Stimulated activated CD4-positive, alpha-beta T cell treated with anti-CD3 and anti-CD28 coated beads, Interleukin-1b, Interleukin-23, amount 100 ng/mL, for 1 hour (primary cell): Measurements from ENCODE around the gene SEMA3E.

Experiments
- DNase-seq, 2 donors: peaks; one replicate each; pipeline ENCODE4 v3.0.0-alpha.2; 2020; ENCODE audit warnings: low read depth in 2 of 2

The SEMA3E gene

DNA sequence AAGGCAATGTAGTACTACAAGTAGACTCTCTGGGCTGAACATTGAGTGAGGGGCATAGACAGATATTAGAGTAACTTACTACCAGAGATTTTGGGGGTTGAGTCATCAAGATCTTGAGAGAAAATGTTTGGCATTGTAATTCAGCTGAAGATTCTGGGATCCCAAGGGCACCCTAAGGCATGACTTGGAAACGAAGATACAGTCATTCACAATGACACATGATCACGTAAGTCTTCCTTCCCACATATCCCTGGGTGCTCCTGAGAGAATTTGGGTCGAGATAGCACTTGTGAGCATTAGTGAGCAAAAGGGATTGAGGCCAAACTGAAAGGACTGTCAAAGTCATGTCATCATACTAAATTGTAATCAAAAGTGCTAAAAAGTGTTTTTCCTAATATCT, 293.8 kb downstream of the SEMA3E start:
- DNase-seq: no peak

DNA sequence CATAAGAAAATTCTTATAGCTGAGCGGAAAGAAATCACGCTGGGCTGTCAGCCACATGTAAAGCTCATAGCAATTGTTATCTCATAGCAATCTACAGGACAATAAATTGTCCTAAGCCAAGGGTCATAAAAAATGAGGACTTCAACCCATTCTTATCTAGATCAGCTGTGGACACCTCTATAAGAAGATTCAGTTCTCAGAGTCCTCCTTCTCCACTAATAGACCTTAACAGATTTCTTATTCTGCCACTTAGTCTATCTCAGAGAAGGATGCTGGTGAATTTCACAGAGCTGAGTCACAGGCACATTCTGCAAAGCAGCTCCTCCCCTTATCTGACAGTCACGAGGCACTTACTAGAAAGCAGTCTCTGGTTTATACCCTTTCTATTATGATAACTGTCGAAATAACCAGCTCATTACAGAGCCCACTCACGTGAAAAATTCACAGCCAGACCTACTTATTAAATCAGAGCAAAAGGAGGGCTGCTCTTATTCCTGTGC, 300.9 kb downstream of the SEMA3E start:
- DNase-seq: no peak

DNA sequence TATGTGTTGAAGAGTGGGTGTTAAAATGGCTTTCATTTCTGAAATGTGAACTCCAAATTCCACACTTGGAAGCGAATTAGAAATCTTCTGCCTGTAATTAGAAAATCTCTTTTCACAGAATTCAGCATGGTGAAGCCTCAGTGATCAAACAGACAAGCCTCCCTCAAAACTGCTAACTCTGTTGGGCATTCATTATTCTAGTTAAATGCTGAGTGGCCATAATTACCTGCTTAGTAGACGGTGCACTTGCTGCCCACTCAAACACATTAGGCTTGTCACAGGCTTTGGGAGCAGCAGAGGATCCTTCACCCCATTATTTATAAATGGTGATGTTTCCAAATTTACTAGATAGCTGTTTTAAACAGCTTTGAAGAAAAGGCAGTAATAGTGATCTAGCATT, 309.0 kb downstream of the SEMA3E start:
- DNase-seq: no peak

DNA sequence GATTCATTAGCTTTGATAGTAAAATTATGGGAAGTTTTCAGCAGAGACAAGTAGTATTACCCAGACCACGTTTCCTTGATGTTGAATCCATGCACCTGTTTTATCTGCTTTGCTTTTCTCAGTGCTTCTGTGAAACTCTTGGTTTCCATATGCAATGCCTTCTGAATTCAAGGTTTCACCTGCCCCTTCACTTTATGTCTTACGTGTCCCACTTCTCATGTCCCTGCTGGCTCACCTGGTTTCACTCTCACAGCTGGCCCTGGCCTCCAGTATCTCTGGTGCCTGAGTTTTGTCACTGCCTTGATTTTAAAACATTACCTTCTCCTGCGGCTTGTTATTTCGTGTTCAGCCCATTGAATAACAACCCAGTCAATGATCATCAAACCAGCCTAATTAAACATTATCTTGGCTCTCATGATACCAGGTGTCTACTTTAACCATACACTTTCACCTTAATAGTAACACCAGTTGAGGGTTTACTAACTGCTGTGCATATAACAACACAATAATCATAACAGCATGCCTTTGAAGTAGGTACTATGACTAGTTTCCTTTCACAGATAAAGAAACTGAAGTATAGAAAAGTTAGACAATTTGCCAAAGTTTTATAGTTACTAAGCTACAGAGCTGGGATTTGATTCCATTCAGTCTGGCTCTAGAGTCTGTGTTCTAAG, 310.5 kb downstream of the SEMA3E start:
- DNase-seq: no peak

DNA sequence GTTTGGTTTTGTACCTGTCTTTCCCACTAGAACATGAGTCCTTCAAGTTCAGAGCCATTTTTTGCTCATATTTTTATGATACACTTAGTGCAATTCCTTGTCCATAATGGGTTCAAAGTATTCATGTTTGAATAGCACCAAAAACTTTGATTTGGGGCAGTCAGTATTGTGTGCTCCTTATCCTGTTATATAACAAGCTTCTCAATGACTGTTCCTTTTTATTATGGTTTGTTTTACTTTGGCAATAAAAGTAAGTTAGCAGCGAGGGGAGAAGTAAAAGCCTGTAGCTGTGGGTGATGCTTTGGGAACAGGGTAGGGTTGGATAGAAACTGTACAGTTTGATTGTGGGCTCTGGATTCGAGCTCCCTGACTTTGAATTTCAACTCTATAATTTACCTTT, 311.9 kb downstream of the SEMA3E start:
- no peak for DNase-seq

DNA sequence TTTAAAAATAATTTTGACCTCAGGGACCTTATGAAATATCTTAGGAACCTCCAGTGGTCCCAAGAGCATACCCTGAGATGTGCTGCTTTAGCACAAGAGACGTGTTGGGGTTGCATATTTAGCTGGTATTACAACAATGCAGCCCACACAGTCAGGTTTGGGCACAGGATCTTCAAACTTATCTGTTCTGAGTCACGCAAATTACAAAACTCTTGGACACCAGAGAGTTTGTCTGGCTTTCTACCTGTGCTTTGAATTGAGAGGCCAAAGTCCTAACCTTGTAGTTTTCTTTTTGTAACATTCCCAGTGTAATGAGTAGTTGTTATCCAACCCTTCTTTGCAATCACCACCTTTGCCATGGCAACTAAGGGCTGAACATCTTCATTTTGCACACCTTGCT, 322.7 kb downstream of the SEMA3E start:
- DNase-seq: no peak

DNA sequence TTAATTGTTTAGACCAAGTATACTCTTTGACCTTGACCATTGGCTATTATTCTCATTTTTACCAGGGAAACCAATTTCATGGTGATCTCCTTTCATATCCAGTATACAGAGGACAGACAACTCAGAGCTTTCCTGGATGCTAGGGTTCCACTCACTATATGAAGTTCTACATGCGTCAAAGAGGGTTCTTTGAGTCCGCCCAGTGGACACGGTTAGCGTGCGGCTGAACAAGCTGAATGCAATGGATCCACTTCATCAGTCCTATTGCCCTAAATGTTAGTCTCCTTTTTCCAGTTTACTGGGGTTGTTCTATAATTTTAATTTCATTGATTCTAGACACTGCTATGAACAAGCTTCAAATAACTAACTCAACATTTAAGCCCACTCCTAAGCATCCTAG, 323.9 kb downstream of the SEMA3E start:
- no peak for DNase-seq

DNA sequence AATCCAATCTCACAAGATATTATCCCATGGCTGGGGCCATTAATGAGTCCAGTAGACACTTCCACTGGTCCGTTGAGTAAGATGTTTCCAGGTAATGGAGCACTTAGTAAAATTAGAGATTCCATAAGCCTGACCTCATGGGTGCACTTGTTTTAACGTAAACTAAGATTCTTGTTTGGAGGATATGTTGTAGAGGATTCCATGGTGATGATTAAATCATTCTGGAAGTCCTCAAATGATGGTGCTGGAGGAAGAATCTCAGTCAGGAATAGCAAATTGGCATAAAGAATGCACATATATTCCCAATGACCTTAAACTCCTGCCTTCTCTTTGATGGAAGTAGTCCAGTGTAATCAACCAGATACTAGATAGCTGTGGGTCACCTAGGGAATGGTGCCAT, 324.3 kb downstream of the SEMA3E start:
- DNase-seq: no peak

DNA sequence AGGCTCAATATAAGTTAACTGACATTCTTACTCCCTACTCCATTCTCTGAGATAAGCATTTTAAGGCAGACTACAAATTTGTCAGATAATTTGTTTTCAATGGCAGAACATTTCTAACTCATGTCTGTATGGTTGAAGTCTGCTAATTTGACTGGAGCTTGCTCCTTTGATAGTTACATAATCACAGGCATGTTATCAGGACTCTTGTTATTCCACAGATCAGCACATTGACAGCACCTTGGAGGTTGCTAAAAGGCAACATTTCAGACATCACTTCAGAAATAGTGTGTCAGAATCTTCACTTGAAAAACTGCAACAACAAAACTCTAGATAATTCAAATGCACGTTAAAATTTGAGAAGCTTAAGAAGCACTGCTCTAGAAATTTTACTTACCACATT, 327.9 kb downstream of the SEMA3E start:
- DNase-seq: no peak

DNA sequence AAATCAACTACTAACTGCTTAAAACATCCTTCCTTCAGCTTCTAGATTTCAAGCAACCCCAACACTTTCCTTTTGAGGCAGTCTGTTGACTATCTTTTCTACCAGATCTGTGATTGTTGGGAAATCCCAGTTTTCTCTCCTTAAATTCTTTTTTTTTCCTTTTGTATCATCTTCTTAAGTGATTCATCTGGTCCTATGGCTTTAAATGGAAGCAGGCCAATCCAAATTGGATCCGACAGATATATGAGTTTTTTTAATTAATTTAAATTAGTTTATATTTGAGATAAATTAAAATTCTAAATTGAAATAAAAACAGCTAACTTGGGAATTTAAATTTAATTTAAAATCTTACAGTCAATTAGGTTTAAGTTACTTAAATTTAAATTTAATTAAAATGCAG, 335.0 kb downstream of the SEMA3E start:
- DNase-seq: no peak
